IPS-NIHi7 (cell line): ENCODE data around the gene CEP72.
"Not testable (repeated sequence)": the region's sequence is repeated elsewhere in the genome, so short reads cannot be mapped to it uniquely, and the experiment has no call there.

Experiments used
- DNase-seq: peaks from one replicate; pipeline ENCODE4 v3.0.0; 2012; ENCODE audit warnings: mixed read lengths; ENCODE audit errors: extremely low spot score

The CEP72 gene

GRCh38 chr5:598564-598890 is 13.6 kb upstream of the CEP72 start:
- DNase-seq = no peak

DNA sequence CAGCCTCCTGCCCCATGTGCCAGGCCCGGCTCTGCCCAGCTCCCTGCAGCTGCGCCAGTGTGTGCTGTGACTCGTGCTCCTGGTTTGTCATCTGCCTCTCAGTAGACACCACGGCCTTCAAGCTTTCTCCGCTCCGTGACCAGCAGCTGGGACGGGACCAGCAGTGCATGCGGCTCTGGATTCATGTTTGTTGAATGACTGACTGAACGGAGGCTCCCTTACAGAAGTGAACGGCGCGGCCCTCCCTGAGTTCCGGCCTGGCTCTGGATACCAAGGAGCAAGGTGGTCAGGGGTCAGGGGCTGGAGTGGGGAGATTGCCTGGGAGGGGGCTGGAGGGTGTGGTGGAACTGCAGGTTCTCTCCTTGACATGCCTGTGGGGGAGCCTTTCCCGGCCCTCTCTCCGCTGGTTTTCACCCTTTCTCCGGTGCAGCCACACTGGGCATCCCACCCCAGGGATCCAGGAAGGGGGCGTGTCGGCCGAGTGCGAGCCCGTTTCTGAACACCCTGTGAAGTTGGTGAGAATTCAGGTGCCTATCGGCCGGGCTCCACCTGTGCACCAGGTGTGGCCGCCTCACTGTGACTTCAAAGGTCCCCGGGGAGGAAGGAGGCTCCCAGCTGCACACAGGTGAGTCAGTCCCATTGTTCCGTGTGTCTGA is 11.1 kb upstream of the CEP72 start:
- no peak for DNase-seq

GRCh38 chr5:601771-602465 is 10.2 kb upstream of the CEP72 start:
- DNase-seq = no peak

DNA sequence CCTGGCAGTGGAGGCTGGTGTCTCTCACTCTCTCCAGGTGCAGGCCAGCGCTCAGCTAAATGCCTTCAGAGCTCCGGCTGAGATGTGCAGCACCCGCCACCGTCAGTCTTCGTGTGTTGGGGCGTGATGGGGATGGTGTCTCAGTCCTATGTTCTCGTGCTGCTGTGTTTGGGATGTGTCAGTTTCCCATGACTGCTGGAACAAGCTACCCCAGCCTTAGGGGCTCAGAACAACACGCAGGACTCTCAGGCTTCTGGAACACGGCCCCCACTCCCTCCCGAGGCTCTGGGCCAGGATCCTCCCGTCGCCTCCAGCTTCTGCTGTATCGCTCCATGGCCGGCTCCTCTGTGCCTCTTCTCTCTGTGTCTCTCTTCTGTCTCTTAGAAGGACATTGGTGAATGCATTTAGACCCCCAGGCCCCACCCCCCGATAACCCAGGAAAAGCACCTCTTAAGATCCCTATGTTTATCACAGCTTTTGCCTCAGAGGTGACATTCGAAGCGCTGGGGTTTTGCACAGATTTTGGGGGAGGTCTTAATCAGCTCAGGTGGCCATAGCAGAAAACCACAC is 9.6 kb upstream of the CEP72 start:
- no peak for DNase-seq

GRCh38 chr5:603081-603998 is 8.8 kb upstream of the CEP72 start:
- no peak for DNase-seq

GRCh38 chr5:604391-604831 is 7.7 kb upstream of the CEP72 start:
- DNase-seq = no peak

- DNase-seq = not testable (repeated sequence)
Measured at GRCh38 chr5:605090-605489, 7.0 kb upstream of the CEP72 start.

DNA sequence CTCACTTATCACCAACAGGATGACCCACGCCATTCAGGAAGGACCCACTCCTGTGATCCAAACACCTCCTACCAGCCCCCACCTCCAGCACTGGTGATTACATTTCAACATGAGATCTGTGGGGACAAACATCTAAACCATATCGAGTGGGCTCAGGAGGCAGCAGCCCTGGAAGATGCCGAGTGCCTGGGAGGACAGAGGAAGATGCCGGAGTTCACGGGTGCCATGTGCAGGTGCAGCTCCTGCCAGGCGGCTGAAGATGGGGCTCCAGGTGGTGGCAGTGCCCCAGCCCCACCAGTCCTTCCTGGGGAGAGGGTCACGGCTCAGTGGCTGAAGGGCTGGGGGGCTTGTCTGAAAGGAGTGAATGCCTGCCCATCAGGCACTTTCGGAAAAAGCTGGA is 6.1 kb upstream of the CEP72 start:
- DNase-seq = no peak

GRCh38 chr5:606526-607399 is 5.4 kb upstream of the CEP72 start:
- DNase-seq = no peak

DNA sequence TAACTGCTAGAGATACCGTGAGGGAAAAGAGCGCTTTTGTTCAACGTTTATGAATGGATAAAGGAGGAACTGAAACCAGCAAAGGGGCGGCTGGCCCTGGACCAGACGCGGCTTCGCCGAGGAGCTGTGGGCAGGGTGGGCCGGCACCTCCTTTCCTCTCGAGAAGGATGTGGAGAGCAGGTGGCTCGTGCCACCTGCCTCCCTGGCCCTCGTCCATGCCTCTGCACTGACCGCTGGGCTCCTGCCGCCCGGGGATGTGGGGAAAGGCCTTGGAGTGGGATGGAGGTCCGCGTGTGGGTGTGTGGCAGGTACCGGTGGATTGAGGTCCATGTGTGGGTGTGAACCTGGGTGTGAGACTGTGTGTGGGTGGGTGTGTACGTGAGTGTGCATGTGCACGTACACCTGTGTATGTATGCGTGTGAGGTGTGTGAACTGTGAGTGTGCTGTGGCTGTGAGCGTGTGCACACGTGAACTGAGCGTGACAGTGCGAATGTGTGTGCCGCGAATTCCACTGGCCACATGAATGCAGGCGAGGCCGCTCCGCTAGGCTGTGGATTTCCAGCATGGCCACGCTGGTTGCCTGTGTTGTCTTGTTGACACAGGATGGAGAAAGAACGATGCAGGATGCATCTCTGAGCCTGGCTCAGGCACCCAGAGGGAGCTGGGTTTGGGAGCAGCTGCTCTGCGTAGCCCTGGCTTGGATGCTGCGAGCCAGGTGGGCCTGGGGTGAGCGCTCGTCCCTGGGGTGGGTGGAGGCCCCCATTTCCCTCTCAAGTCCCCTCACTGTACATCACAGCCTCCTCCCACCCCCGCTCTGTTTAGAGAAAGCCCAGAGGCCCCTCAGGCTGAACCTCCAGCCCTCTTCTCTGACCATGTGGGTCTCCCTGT is 4.4 kb upstream of the CEP72 start:
- DNase-seq = no peak

DNA sequence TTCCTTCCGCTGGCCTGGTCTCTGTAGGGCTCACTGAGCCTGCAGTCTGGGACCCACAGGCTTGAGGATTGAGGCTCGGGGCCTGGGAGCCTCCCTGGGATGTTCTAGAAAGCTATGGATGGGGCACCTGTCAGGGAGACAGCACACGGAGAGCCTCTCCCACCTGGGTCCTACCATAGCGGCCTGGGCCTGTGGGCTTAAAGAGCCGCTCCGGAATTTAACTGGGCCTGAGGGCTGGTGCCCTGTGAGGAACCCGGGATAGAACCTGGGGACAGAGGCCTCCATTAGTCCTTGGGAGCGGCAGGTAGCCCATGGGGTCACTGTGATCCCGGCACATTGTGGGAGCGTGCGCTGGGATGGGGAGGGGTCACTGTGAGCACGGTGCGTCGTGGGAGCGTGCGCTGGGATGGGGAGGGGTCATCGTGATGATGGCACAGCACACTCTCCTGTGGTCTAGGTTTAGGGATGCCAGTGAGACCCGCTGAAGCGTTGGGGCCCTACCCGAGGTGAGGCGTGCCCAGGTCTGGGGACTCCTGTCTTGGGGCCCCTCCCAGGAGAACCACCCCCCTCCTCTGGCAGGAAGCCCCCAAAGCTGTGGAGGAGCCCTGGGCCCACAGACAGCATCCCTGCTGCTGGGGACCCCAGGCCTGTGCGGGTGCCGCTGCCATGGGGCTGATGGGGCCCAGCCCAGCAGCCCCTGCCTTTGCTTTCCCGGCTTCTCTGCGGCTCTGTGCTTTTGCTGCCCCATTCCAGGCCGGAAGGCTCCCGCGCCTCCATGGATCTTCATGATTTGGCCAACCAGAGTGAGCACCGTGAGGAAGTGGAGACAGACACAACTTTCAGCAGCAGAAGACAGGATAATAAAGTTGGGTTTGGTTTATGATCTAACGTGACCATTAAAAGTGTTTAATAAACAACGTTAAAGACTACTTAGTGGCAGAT is 3.4 kb upstream of the CEP72 start:
- DNase-seq = no peak

DNA sequence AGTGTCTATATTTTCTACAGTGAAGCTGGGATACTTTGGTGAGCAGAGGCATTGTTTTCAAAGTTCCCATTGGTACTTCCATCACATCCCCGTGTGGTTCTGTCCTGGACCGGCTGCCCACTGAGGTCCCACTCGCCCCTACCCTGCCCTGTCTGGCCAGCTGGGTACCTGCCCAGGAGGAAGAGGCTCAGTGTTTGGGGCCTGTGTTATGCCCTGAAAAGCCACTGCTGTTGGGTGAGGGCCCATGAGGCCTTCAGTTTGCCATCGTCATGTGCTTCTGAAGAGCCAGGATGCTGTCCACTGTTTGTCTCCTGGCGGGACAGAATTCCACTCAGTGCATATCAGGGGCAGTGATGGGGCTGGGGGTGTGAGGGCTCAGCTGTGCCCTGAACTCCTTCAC is 2.6 kb upstream of the CEP72 start:
- no peak for DNase-seq

DNA sequence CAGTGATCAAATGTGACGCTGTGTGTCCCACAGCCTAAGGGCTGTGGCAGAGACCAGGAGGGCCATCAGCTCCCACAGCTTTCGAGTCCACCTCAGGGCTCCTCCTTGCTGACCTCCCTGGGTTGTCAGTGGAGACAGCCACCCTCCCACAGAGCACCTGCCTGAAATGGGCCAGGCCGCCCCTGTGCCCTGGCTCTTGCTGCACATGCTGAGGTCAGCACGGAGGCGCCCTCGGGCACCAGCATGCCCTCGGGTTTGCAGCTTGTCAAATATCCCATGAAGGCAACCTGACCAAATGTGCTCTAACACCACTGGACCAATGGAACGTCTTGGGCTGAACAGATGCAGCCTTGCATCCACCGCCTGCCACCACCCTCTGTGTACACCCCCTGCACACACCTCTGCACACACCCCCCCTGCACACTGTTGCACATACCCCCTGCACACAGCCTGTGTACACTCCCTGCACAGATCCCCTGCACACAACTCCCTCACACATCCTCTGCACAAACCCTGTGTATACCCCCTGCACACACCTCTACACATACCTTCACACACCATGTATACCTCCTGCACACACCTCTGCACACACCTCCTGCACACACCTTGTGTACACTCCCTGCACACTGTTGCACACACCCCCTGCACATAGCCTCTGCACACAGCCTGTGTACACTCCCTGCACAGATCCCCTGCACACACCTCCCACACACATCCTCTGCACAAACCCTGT is 2.0 kb upstream of the CEP72 start:
- DNase-seq = no peak

DNA sequence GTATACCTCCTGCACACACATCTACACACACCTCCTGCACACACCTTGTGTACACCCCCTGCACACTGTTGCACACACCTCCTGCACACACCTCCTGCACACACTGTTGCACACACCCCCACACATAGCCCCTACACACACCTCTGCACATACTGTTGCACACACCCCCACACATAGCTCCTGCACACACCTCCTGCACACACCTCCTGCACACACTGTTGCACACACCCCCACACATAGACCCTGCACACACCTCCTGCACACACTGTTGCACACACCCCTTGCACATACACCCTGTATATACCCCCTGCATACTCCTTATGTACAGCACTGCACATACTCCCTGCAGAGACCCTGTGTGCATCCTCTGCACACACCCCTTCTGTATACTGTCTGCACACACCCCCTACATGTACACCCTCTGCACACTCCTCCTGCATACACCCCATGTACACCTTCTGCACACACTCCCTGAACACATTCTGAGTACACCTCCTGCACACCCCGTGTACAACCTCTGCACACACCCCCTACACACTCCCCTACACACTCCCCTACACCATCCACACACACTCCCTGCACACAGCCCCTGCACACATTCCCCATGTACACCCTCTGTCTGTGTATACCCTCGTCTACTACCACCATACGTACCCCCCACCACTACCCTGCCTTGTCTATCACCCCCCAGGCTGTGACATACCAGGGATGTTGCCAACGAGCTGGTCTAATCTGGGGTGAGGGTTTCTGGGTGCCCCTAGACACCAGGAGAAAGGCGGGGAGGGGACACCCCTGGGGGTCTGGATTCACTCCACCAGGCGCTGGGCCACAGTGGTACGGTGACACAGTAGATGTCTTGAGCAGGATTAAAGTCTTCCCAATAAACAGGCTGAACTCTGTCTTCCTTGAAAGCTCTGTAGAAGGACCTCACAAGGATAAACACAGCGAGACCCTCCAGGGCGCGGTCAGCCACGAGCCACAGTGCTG is 1.1 kb upstream of the CEP72 start:
- DNase-seq = no peak

DNA sequence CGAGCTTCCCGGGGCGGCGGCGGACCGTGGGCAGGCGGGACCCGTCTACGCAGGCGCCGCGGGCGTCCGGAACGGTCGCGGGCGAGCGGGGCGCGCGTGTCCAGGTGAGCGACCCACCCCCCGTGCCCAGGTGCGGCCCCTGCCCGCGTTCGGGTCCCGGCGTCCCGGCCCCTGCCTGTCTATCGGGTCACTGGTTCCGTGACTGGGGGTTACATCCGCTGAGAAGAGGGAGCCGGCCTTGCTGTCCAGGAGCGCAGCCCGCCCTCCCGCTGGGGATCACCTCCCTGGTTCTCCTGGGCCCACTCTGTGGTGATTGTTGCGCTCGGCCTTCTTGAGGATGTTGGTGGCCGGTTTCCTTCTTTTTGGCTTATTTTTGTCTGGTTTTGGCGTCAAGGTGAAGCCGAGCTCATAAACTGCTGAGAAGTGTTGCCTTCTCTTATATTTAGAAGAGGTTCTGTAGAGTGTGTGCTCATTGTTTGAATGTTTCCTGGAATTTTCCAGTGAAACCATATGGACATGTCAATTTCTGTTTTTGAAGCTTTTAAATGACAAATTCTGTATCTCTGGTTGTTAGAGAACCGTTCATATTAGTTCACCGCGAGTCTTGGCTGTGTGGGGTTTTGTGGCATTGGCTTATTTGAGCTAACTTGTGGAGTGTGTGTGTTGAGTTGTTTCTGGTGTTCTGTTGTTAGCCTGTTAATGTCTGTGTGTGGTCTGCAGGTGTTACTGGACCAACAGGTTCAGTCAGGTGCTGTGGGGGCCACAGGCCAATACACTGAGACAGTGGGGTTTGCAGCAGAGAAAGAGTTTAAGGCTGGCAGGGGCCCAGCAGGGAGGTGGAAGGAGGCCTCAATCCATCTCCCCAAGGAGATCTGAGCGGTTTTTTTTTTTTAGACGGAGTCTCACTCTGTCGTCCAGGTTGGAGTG is 621 bp downstream of the CEP72 start:
- peak; percentile 55 for DNase-seq

GRCh38 chr5:616484-617039 is 4.4 kb downstream of the CEP72 start:
- no peak for DNase-seq
